SK-N-MC (cell line): Measurements from ENCODE around the gene AHRR.

Experiments used
- EZH2 ChIP-seq: fragments of 200-600 bp; sonication (generic); IDR thresholded peaks from one replicate; pipeline ENCODE4 v1.6.1; 2017; ENCODE audit warnings: antibody characterized with exemption
- POLR2AphosphoS5 ChIP-seq: IDR thresholded peaks from 2 replicates; pipeline ENCODE4 v1.6.1; 2012; ENCODE audit warnings: mild to moderate bottlenecking, low read depth, low read length, borderline replicate concordance

- no peak for TF ChIP-seq EZH2
- peak; percentile 5; the same call in 1 of the 2 replicates for TF ChIP-seq POLR2AphosphoS5
These were observed 68.5 kb downstream of the AHRR start for GRCh38 chr5:389891-390622.
